Activated CD8-positive, alpha-beta T cell treated with anti-CD3 and anti-CD28 coated beads for 36 hours (primary cell): ENCODE measurements around the gene PTPRN2. TPM values are rescaled to one million over a fixed set of nuclear protein-coding genes. Genes with fewer than 3 reads are reported as not detected.

ENCODE experiments used
- ATAC-seq: fragments of 200-7000 bp; cut with Tn5 transposase; one replicate; pipeline ENCODE4 v1.10.0; 2021; ENCODE audit warnings: mild to moderate bottlenecking, moderate library complexity
- CTCF ChIA-PET: fragments of 350-600 bp; sonication (Branson Sonifier 250); formaldehyde crosslinking; loops from one replicate; lab custom pipeline; 2021; ENCODE audit warnings: antibody characterized with exemption; lab: Charles Lee
- POLR2A ChIA-PET: fragments of 350-600 bp; sonication (Branson Sonifier 250); formaldehyde crosslinking; loops from one replicate; lab custom pipeline; 2021; ENCODE audit warnings: antibody characterized with exemption; lab: Charles Lee
- DNase-seq: peaks from one replicate; pipeline ENCODE4 v3.0.0-alpha.2; 2020
- H3K27ac Mint-ChIP-seq: one replicate; pipeline ENCODE4 v1.8.0; 2021; ENCODE audit warnings: mild to moderate bottlenecking, mixed read lengths
- H3K27me3 Mint-ChIP-seq: one replicate; pipeline ENCODE4 v1.8.0; 2021; ENCODE audit warnings: mixed read lengths
- H3K36me3 Mint-ChIP-seq: one replicate; pipeline ENCODE4 v1.8.0; 2021; ENCODE audit warnings: low read depth, mixed read lengths
- H3K4me1 Mint-ChIP-seq: one replicate; pipeline ENCODE4 v1.8.0; 2021; ENCODE audit warnings: low read depth, mixed read lengths
- H3K4me3 Mint-ChIP-seq: one replicate; pipeline ENCODE4 v1.8.0; 2021; ENCODE audit warnings: mild to moderate bottlenecking, moderate library complexity, mixed read lengths
- H3K9me3 Mint-ChIP-seq: one replicate; pipeline ENCODE4 v1.8.0; 2021; ENCODE audit warnings: mixed read lengths
- CTCF ChIP-seq: fragments of 200-600 bp; IDR thresholded peaks from one replicate; pipeline ENCODE4 v1.8.0; 2022; ENCODE audit warnings: antibody characterized with exemption, mild to moderate bottlenecking
- intact Hi-C: fragments of 100-400 bp; cut with micrococcal nuclease; formaldehyde crosslinking; loops from one replicate; pipeline ENCODE4 v1.10.0; 2022
- total RNA-seq, 2 experiments: library from RNA; stranded (reverse); gene quantifications; one replicate each; pipeline ENCODE4 v1.2.3, GENCODE V29; 2021

The PTPRN2 gene
- total RNA-seq, 2 experiments from 2014 or later, result 0.49 to 0.65 TPM

DNA sequence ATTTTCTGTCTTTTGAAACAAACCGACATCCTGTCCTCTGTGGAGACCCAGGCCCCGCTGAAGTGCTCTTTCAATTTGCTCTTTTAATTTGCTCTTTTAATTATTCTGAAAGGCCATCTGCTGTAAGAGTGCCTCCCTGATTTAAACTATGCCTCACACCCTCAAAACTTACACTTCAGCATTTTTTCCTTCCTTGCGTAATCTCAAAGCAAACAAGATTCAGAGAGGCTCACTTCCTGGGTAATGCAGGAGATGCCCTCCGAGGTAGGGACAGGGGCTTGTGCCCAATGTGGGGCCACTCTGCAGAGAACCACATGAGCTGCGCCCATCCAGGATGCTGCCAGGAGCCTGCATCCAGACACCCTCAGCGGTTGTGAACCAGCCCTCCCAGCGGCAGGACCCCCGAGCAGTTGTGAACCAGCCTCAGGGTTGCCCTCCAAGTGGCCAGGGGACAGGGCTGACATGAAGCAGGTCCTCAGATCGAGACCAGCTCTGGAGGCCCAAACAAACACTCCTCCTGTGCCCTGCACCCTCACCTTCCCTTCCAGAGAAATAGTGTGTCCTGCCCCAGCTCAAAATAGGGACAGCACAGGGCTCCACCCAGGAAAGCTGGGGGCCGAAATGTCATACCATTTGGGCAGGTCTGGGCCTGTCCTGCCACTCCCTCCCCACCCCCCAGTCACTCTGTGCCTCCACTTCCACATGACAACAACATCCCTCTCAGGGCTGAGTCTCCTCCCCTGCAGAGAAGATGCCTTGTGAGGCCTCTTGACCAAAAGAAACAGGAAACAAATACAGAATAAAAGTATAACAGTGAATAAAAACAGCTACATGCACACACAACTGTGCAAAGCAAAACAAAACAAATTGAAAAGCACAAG lies 190.4 kb downstream of the PTPRN2 start:
- ATAC-seq (no peak), DNase-seq (no peak)
- Mint-ChIP-seq H3K27me3 (no peaks in the 10 kb centered on the region), H3K4me3 (no peak overlapping the region), H3K27ac (no peak overlapping the region), H3K9me3 (peaks cover 8% of the 10 kb centered on the region), H3K4me1 (no peaks in the 10 kb centered on the region), H3K36me3 (no peaks in the 10 kb centered on the region)
- intact Hi-C loops, result no loop called here
- ChIA-PET POLR2A (no interaction called here), CTCF (interaction anchor here (0.6 kb wide), 1 partner anchor 942 kb away, joined by 3 read pairs; no protein-coding TSS in a partner anchor)
- no peak for TF ChIP-seq CTCF

DNA sequence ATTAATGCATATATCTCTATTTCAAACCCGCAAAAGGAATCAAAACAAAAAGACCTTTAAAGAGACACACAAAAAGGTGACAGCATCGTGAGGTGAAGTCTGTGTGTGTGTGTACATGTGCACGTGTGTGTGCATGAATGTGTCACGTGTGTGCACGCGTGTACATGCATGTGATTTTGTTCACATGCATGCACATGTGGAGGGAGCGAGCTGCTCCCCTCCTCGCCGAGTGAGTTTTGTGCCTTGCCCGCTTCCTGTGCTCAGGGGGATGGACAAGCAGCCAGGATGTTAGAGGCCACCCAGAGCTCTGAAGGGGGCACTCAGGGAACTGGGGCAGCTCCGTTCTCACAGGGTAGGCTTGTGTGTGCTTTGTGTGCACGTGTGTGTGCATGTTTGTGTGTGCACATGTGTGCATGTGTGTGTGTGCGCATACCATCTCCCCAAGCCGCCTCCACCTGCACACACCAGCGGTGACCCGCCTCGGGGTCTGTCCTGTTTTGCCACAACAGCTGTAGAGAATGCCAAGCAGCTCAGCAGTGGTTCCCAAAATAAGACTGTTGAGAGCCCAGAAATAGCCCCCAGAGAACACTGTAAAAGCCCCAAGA lies 191.2 kb downstream of the PTPRN2 start:
- Mint-ChIP-seq H3K36me3 (no peaks in the 10 kb centered on the region), H3K27ac (no peak overlapping the region), H3K27me3 (no peaks in the 10 kb centered on the region), H3K4me1 (no peaks in the 10 kb centered on the region), H3K4me3 (no peak overlapping the region), H3K9me3 (peaks cover 8% of the 10 kb centered on the region)
- ATAC-seq (no peak), DNase-seq (no peak)
- ChIA-PET CTCF (no interaction called here), POLR2A (no interaction called here)
- TF ChIP-seq CTCF, result no peak
- intact Hi-C loops, result no loop called here

- Mint-ChIP-seq H3K36me3 (no peaks in the 10 kb centered on the region), H3K4me1 (no peaks in the 10 kb centered on the region), H3K4me3 (no peak overlapping the region), H3K9me3 (peaks cover 8% of the 10 kb centered on the region), H3K27me3 (no peaks in the 10 kb centered on the region), H3K27ac (no peak overlapping the region)
- intact Hi-C loops, result no loop called here
- no peak for ATAC-seq
- POLR2A ChIA-PET, result no interaction called here
- DNase-seq, result no peak
- CTCF ChIA-PET, result no interaction called here
- no peak for TF ChIP-seq CTCF
Observed at GRCh38 chr7:158395780-158396278, 191.8 kb downstream of the PTPRN2 start.

GRCh38 chr7:158395349-158395748 lies 192.3 kb downstream of the PTPRN2 start:
- H3K27me3 Mint-ChIP-seq, result no peaks in the 10 kb centered on the region
- no peak for DNase-seq
- ChIA-PET POLR2A (no interaction called here), CTCF (no interaction called here)
- no peak overlapping the region for H3K27ac Mint-ChIP-seq
- TF ChIP-seq CTCF, result no peak
- no peak overlapping the region for H3K4me3 Mint-ChIP-seq
- intact Hi-C loops, result no loop called here
- no peaks in the 10 kb centered on the region for H3K4me1 Mint-ChIP-seq
- peaks cover 8% of the 10 kb centered on the region for H3K9me3 Mint-ChIP-seq
- ATAC-seq, result no peak
- no peaks in the 10 kb centered on the region for H3K36me3 Mint-ChIP-seq

DNA sequence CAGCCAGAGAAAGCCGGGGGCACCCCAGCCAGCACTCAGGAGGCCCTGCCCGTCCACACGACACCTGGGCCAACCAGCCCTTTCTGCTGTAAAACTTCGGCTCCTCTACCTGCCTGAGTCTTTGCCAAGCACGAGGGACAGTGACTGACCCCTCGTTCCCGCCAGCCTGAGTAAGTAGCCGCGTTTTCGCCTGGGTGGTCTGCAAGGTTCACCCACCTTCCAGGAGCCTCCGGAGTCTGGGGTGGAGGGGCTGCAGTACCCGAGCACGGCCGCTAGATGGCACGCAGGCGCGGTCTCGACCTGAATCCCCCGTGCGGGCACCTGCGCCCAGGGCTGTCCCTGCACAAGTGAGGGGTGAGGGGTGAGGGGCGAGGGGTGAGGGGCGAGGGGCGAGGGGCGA lies 192.7 kb downstream of the PTPRN2 start:
- H3K27me3 Mint-ChIP-seq, result no peaks in the 10 kb centered on the region
- DNase-seq (peak; percentile 52), ATAC-seq (peak; percentile 68)
- CTCF ChIA-PET, result no interaction called here
- H3K9me3 Mint-ChIP-seq, result peaks cover 8% of the 10 kb centered on the region
- intact Hi-C loops, result no loop called here
- TF ChIP-seq CTCF, result peak; percentile 72
- no peak overlapping the region for H3K27ac Mint-ChIP-seq
- no peaks in the 10 kb centered on the region for H3K4me1 Mint-ChIP-seq
- no peak overlapping the region for H3K4me3 Mint-ChIP-seq
- POLR2A ChIA-PET, result no interaction called here
- H3K36me3 Mint-ChIP-seq, result no peaks in the 10 kb centered on the region
